ENCODE measurements around the gene KLHL17. TPM values are rescaled to one million over a fixed set of nuclear protein-coding genes. Genes with fewer than 3 reads are reported as not detected.
"Not testable (repeated sequence)": the region's sequence is repeated elsewhere in the genome, so short reads cannot be mapped to it uniquely, and the experiment has no call there.

Gene KLHL17
- total RNA-seq, 2 experiments from 2014 or later, result 19.4 to 20.2 TPM

- Mint-ChIP-seq H3K27ac (no peak overlapping the region), H3K27me3 (ENCODE audit: low read depth) (peaks cover 17% of the 10 kb centered on the region), H3K4me1 (ENCODE audit: low read depth) (peaks cover 6% of the 10 kb centered on the region), H3K9me3 (no peaks in the 10 kb centered on the region), H3K36me3 (ENCODE audit: low read depth) (no peaks in the 10 kb centered on the region), H3K4me3 (no peak overlapping the region)
- DNase-seq, result no peak
- CTCF ChIA-PET, result interaction anchor here (1.2 kb wide), 1 partner anchor 84 kb away, joined by 3 read pairs; no protein-coding TSS in a partner anchor
- intact Hi-C loops (cut with micrococcal nuclease), result loop anchor here (5.0 kb wide), 1 partner anchor 313 kb away; no protein-coding TSS in a partner anchor
These were observed 19.3 kb downstream of the KLHL17 start for GRCh38 chr1:979744-980072.

DNA sequence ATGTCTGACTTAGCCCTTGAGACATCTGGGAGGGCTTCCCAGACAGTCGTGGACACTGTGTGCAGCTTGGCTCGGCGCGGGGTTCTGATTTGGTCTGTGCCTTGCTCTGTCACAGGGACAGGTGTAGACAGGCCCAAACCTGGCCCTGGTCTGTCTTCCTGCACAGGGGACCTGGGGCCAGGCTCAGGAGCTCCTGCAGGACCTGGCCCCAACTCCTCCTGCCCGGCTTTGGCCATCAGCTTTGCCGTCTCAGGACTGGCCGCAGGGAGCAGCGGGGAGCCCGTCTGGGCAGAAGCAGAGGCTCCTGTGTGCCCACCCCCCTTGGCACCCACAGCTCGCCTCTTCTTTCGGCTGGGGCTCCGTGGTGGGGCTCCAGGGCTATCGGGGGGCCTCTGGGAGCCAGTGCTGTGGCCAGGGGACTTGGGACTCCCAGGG, 19.8 kb downstream of the KLHL17 start:
- Mint-ChIP-seq H3K9me3 (no peaks in the 10 kb centered on the region), H3K27me3 (ENCODE audit: low read depth) (peaks cover 15% of the 10 kb centered on the region), H3K4me1 (ENCODE audit: low read depth) (peaks cover 6% of the 10 kb centered on the region), H3K27ac (no peak overlapping the region), H3K4me3 (no peak overlapping the region), H3K36me3 (ENCODE audit: low read depth) (no peaks in the 10 kb centered on the region)
- intact Hi-C loops (cut with micrococcal nuclease), result loop anchor here (5.0 kb wide), 1 partner anchor 312 kb away; no protein-coding TSS in a partner anchor
- CTCF ChIA-PET, result interaction anchor here (1.2 kb wide), 1 partner anchor 84 kb away, joined by 3 read pairs; no protein-coding TSS in a partner anchor
- DNase-seq, result no peak

- Mint-ChIP-seq H3K27ac (no peak overlapping the region), H3K4me3 (no peak overlapping the region), H3K9me3 (no peaks in the 10 kb centered on the region), H3K27me3 (ENCODE audit: low read depth) (peaks cover 16% of the 10 kb centered on the region), H3K4me1 (ENCODE audit: low read depth) (peaks cover 5% of the 10 kb centered on the region), H3K36me3 (ENCODE audit: low read depth) (no peaks in the 10 kb centered on the region)
- no peak for DNase-seq
- intact Hi-C loops (cut with micrococcal nuclease), result loop anchor here (5.0 kb wide), 1 partner anchor 312 kb away; no protein-coding TSS in a partner anchor
- CTCF ChIA-PET, result interaction anchor here (0.6 to 5.9 kb wide), 2 partner anchors 74 to 82 kb away, joined by 4 to 39 read pairs; no protein-coding TSS in a partner anchor
These were observed 20.4 kb downstream of the KLHL17 start for GRCh38 chr1:980602-981395.

DNA sequence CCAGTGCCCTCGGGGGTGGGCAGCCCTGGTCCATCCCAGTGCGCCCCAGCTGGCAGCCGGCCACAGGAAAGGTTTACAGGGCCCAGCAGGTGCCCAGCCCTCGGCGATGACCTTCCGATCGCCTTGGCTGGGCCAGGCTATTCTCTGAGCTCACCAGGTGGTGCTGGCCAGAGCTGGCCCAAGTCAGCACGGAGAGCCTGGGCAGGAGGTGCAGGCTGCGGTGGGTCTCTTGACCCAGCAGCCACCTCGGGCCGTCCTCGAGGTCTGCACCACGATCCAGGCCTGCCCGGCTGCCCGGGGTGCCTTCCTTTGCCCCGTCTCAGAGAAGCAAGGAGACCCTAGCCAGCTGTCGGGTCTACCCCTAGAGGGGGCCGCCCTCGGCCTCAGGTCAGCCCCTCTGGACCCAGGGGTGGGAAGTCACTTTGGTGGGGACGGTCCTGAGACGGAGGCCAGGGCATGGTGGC, 21.1 kb downstream of the KLHL17 start:
- intact Hi-C loops (cut with micrococcal nuclease), result loop anchor here (5.0 kb wide), 1 partner anchor 311 kb away; no protein-coding TSS in a partner anchor
- no peak for DNase-seq
- H3K4me3 Mint-ChIP-seq, result no peak overlapping the region
- H3K27me3 Mint-ChIP-seq (ENCODE audit: low read depth), result peaks cover 16% of the 10 kb centered on the region
- no peak overlapping the region for H3K27ac Mint-ChIP-seq
- peaks cover 4% of the 10 kb centered on the region for H3K4me1 Mint-ChIP-seq (ENCODE audit: low read depth)
- H3K9me3 Mint-ChIP-seq, result no peaks in the 10 kb centered on the region
- no peaks in the 10 kb centered on the region for H3K36me3 Mint-ChIP-seq (ENCODE audit: low read depth)
- CTCF ChIA-PET, result interaction anchor here (0.5 to 5.9 kb wide), 4 partner anchors 74 to 296 kb away, joined by 4 to 39 read pairs (median 6); no protein-coding TSS in a partner anchor

DNA sequence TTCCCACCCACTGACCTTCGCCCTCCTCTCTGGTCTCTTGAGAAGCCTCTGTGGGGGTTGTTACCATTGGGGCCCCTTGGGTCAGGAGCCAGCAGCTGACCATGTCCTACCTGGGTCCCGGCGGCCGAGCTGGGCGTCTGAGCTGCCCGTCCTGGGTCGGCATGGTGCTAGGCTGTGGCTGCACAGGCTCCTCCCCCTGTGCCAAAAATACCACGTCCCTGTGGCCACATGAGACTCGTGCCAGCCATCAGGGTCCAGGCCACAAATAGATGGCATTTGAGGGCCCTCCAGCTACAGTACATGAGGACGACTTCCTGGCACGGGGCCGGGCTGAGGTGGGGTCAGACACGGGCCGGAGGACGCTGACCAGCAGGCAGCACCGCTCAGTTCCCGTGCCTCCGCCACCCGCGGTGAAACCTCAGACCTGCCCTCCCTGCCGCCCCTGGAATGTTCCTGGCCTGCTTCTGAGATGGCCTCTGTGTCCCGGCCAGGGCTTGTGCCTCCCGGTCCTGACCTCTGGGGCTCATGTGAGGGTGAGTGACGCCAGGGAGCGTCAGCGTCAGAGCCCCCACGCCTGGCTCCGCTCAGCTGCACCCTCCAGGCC, 21.7 kb downstream of the KLHL17 start, which contains the start of gene PERM1:
TSS of gene PERM1 (minus strand) at position 139 of the 604 bp plus-strand sequence. CDS start 1,064 bp downstream, outside the sequence.
- Mint-ChIP-seq H3K9me3 (no peaks in the 10 kb centered on the region), H3K27ac (no peak within 1 kb of the TSS), H3K36me3 (ENCODE audit: low read depth) (no peaks in the 10 kb centered on the region), H3K27me3 (ENCODE audit: low read depth) (peaks cover 16% of the 10 kb centered on the region), H3K4me3 (no peak within 1 kb of the TSS), H3K4me1 (ENCODE audit: low read depth) (peaks cover 4% of the 10 kb centered on the region)
- intact Hi-C loops (cut with micrococcal nuclease), result loop anchor here (5.0 kb wide), 1 partner anchor 310 kb away; no protein-coding TSS in a partner anchor
- DNase-seq, result no peak
- CTCF ChIA-PET, result interaction anchor here (0.5 to 5.9 kb wide), 5 partner anchors 20 to 296 kb away, joined by 3 to 39 read pairs (median 7); no protein-coding TSS in a partner anchor

- Mint-ChIP-seq H3K9me3 (no peaks in the 10 kb centered on the region), H3K4me1 (ENCODE audit: low read depth) (peaks cover 4% of the 10 kb centered on the region), H3K27ac (no peak overlapping the region), H3K27me3 (ENCODE audit: low read depth) (peaks cover 16% of the 10 kb centered on the region), H3K36me3 (ENCODE audit: low read depth) (no peaks in the 10 kb centered on the region), H3K4me3 (no peak overlapping the region)
- CTCF ChIA-PET, result interaction anchor here (0.6 to 5.9 kb wide), 13 partner anchors 10 to 138 kb away, joined by 3 to 39 read pairs (median 3); no protein-coding TSS in a partner anchor
- intact Hi-C loops (cut with micrococcal nuclease), result loop anchor here (5.0 kb wide), 1 partner anchor 309 kb away; no protein-coding TSS in a partner anchor
- no peak for DNase-seq
These were observed 22.5 kb downstream of the KLHL17 start for GRCh38 chr1:982765-983436.

GRCh38 chr1:983798-984475, 23.6 kb downstream of the KLHL17 start:
- intact Hi-C loops (cut with micrococcal nuclease), result loop anchor here (1.0 to 5.0 kb wide), 2 partner anchors 79 to 308 kb away; no protein-coding TSS in a partner anchor
- peak; percentile 73 for DNase-seq
- no peak overlapping the region for H3K27ac Mint-ChIP-seq
- H3K4me1 Mint-ChIP-seq (ENCODE audit: low read depth), result no peaks in the 10 kb centered on the region
- no peak overlapping the region for H3K4me3 Mint-ChIP-seq
- H3K9me3 Mint-ChIP-seq, result no peaks in the 10 kb centered on the region
- peaks cover 17% of the 10 kb centered on the region for H3K27me3 Mint-ChIP-seq (ENCODE audit: low read depth)
- CTCF ChIA-PET, result interaction anchor here (0.8 to 5.9 kb wide), 21 partner anchors 10 to 307 kb away, joined by 3 to 39 read pairs (median 5); partner anchors contain the start of gene PLEKHN1
- H3K36me3 Mint-ChIP-seq (ENCODE audit: low read depth), result no peaks in the 10 kb centered on the region

DNA sequence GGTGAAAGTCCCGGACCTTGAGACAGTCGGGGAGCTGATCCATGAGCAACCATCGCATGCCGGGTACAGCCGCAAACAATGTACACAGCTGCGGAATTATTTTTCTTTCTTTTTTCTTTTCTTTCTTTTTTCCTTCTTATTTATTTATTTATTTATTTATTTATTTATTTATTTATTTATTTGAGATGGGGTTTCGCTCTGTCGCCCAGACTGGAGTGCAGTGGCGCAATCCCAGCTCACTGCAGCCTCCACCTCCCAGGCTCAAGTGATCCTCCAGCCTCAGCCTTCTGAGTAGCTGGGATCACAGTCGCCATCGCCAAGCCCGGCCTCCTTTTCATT, 24.1 kb downstream of the KLHL17 start:
- CTCF ChIA-PET, result interaction anchor here (0.6 to 5.9 kb wide), 20 partner anchors 9 to 311 kb away, joined by 3 to 39 read pairs (median 4); partner anchors contain the start of genes PLEKHN1 and UBE2J2
- DNase-seq, result no peak
- intact Hi-C loops (cut with micrococcal nuclease), result loop anchor here (1.0 to 5.0 kb wide), 2 partner anchors 79 to 308 kb away; no protein-coding TSS in a partner anchor
- Mint-ChIP-seq H3K9me3 (no peaks in the 10 kb centered on the region), H3K36me3 (ENCODE audit: low read depth) (no peaks in the 10 kb centered on the region), H3K4me3 (no peak overlapping the region), H3K27ac (no peak overlapping the region), H3K4me1 (ENCODE audit: low read depth) (no peaks in the 10 kb centered on the region), H3K27me3 (ENCODE audit: low read depth) (peaks cover 20% of the 10 kb centered on the region)

- H3K9me3 Mint-ChIP-seq, result no peaks in the 10 kb centered on the region
- DNase-seq, result no peak
- intact Hi-C loops (cut with micrococcal nuclease), result no loop called here
- H3K27ac Mint-ChIP-seq, result no peak overlapping the region
- no peak overlapping the region for H3K4me3 Mint-ChIP-seq
- H3K36me3 Mint-ChIP-seq (ENCODE audit: low read depth), result no peaks in the 10 kb centered on the region
- CTCF ChIA-PET, result interaction anchor here (0.6 to 5.9 kb wide), 13 partner anchors 8 to 288 kb away, joined by 3 to 39 read pairs (median 8); partner anchors contain the start of gene UBE2J2
- peaks cover 20% of the 10 kb centered on the region for H3K27me3 Mint-ChIP-seq (ENCODE audit: low read depth)
- no peaks in the 10 kb centered on the region for H3K4me1 Mint-ChIP-seq (ENCODE audit: low read depth)
These were observed 24.7 kb downstream of the KLHL17 start for GRCh38 chr1:985126-985525.

DNA sequence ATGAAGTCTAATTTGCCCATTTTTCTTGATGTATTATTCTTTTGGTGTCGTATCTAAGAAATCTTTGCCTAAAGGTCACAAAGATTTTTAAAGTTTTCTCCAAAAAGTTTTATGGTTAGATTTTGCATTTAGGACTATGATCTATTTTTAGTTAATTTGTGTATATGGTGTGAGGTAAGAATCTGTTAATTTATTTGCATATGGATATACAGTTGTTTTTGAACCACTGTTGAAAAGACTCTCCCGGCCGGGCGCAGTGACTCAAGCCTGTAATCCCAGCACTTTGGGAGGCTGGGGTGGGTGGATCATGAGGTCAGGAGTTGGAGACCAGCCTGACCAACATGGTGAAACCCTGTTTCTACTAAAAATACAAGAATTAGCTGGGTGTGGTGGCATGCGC, 27.7 kb downstream of the KLHL17 start:
- H3K27ac Mint-ChIP-seq; intact Hi-C loops (cut with micrococcal nuclease); H3K4me3 Mint-ChIP-seq; CTCF ChIA-PET; H3K36me3 Mint-ChIP-seq (ENCODE audit: low read depth); DNase-seq: not testable (repeated sequence)
- peaks cover 20% of the 10 kb centered on the region for H3K4me1 Mint-ChIP-seq (ENCODE audit: low read depth)
- peaks cover 20% of the 10 kb centered on the region for H3K27me3 Mint-ChIP-seq (ENCODE audit: low read depth)
- H3K9me3 Mint-ChIP-seq, result peaks cover 12% of the 10 kb centered on the region

DNA sequence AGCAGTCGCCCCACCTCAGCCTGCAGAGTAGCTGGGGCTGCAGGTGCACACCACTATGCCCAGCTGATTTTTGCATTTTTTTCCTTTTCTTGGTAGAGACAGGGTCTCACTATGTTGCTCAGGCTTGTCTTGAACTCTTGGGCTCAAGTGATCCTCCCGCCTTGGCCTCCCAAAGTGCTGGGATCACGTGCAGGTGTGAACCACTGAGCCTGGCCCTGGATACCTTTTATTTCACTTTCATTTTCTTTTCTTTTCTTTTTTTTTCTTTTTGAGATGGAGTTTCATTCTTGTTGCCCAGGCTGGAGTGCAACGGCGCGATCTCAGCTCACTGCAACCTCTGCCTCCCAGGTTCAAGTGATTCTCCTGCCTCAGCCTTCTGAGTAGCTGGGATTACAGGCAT, 30.9 kb downstream of the KLHL17 start:
- DNase-seq; intact Hi-C loops (cut with micrococcal nuclease); H3K27ac Mint-ChIP-seq; H3K36me3 Mint-ChIP-seq (ENCODE audit: low read depth); H3K4me3 Mint-ChIP-seq: not testable (repeated sequence)
- Mint-ChIP-seq H3K9me3 (peaks cover 12% of the 10 kb centered on the region), H3K27me3 (ENCODE audit: low read depth) (peaks cover 19% of the 10 kb centered on the region), H3K4me1 (ENCODE audit: low read depth) (peaks cover 24% of the 10 kb centered on the region)
- CTCF ChIA-PET, result interaction anchor here (1.6 kb wide), 1 partner anchor 22 kb away, joined by 4 read pairs; the partner anchor contains the start of gene ISG15
